SK-MEL-5 (cell line): ENCODE results near the gene TCEAL2. TPM values are rescaled to one million over a fixed set of nuclear protein-coding genes. Genes with fewer than 3 reads are reported as not detected.

Experiments
- total RNA-seq: library from RNA; depleted of rRNA; stranded (reverse); fragments of >200 nt; shearing (Covaris generic); gene quantifications from 2 replicates; pipeline ENCODE4 v1.2.3, GENCODE V29; 2014; rRNA removed

TCEAL2 gene
- total RNA-seq, 1 experiment from 2014 or later = not detected

Other genes with a start within 250 kb of the TCEAL2 start
- gene ZMAT1, start 193.7 kb upstream of the TCEAL2 start, total RNA-seq = 0.32 and 0.61 TPM in 2 replicates
- gene TCEAL6, start 16.8 kb downstream of the TCEAL2 start, total RNA-seq = not detected in 2 replicates
- not detected in 2 replicates for gene BEX5, start 30.3 kb downstream of the TCEAL2 start, total RNA-seq
- gene TCP11X1, start 89.6 kb downstream of the TCEAL2 start, total RNA-seq = not detected in 2 replicates
- gene NXF2, start 121.5 kb downstream of the TCEAL2 start, total RNA-seq = 0.13 TPM in 1 of 2 replicates, not detected in the other